SU-DHL-6 (cell line): ENCODE measurements around the gene ZDHHC11.
"Not testable (repeated sequence)": the region's sequence is repeated elsewhere in the genome, so short reads cannot be mapped to it uniquely, and the experiment has no call there.

Experiments
- H2AFZ ChIP-seq: fragments of 200-600 bp; sonication (generic); 2 replicates; pipeline ENCODE4 v1.6.1; 2014; ENCODE audit warnings: low read depth, mild to moderate bottlenecking, moderate library complexity, mixed read lengths, antibody characterized with exemption, low read length; ENCODE audit not compliant: severe bottlenecking
- H3F3A ChIP-seq: fragments of 200-600 bp; shearing (Covaris generic); 2 replicates; pipeline ENCODE4 v1.6.0; 2016; ENCODE audit warnings: antibody characterized with exemption, mild to moderate bottlenecking; ENCODE audit not compliant: insufficient read depth
- H3K27ac ChIP-seq: fragments of 200-600 bp; sonication (generic); 2 replicates; pipeline ENCODE4 v1.5.1; 2016; ENCODE audit warnings: low read depth, mild to moderate bottlenecking, low read length, moderate library complexity, mixed read lengths
- H3K27me3 ChIP-seq: fragments of 200-600 bp; sonication (generic), shearing (Covaris generic); 2 replicates; pipeline ENCODE4 v1.6.0; 2014; ENCODE audit warnings: mild to moderate bottlenecking, low read length
- H3K36me3 ChIP-seq: fragments of 200-600 bp; sonication (generic); 2 replicates; pipeline ENCODE4 v1.6.1; 2014; ENCODE audit warnings: mild to moderate bottlenecking, low read length, mixed read lengths
- H3K4me2 ChIP-seq: fragments of 300-600, 200-600 bp; shearing (Covaris generic), sonication (generic); 2 replicates; pipeline ENCODE4 v1.6.0; 2014; ENCODE audit warnings: low read length, low read depth, mild to moderate bottlenecking; ENCODE audit not compliant: poor library complexity, severe bottlenecking
- H3K4me3 ChIP-seq: fragments of 200-600 bp; sonication (generic); 2 replicates; pipeline ENCODE4 v1.5.1; 2014; ENCODE audit warnings: antibody characterized with exemption, low read length, mild to moderate bottlenecking, mixed read lengths; ENCODE audit not compliant: insufficient read depth, poor library complexity, severe bottlenecking
- H3K79me2 ChIP-seq: fragments of 200-600 bp; sonication (generic); 2 replicates; pipeline ENCODE4 v1.6.1; 2014; ENCODE audit warnings: mild to moderate bottlenecking, low read length, moderate library complexity; ENCODE audit not compliant: insufficient read depth
- H3K9ac ChIP-seq: fragments of 200-600 bp; sonication (generic); 2 replicates; pipeline ENCODE4 v1.7.0; 2014; ENCODE audit warnings: mild to moderate bottlenecking, low read length
- H3K9me2 ChIP-seq: fragments of 200-600 bp; sonication (generic); replicated peaks from 2 replicates; pipeline ENCODE4 v1.6.1; 2014; ENCODE audit warnings: low read length; ENCODE audit not compliant: insufficient read depth
- H3K9me3 ChIP-seq: fragments of 200-600 bp; sonication (generic); 2 replicates; pipeline ENCODE4 v1.6.1; 2014; ENCODE audit warnings: low read length, mixed read lengths; ENCODE audit not compliant: insufficient read depth
- H4K20me1 ChIP-seq: fragments of 200-600 bp; sonication (generic); 2 replicates; pipeline ENCODE4 v1.6.1; 2014; ENCODE audit warnings: low read depth, mild to moderate bottlenecking, antibody characterized with exemption, low read length, moderate library complexity, mixed read lengths
- CTCF ChIP-seq: fragments of 200-600 bp; sonication (generic); IDR thresholded peaks from one replicate; pipeline ENCODE4 v1.5.1; 2017; ENCODE audit warnings: antibody characterized with exemption, mild to moderate bottlenecking, low read length, moderate library complexity; ENCODE audit not compliant: insufficient read depth, poor library complexity, severe bottlenecking
- EZH2phosphoT487 ChIP-seq: fragments of 200-600 bp; sonication (generic), shearing (Covaris generic); conservative IDR thresholded peaks from 2 replicates; pipeline ENCODE4 v1.6.1; 2018; ENCODE audit warnings: mild to moderate bottlenecking, antibody characterized with exemption, low read length, moderate library complexity, mixed read lengths

The ZDHHC11 gene

GRCh38 chr5:747303-747844, 103.4 kb downstream of the ZDHHC11 start:
- not testable (repeated sequence) for H3K9me2 ChIP-seq

GRCh38 chr5:746258-746761, 104.5 kb downstream of the ZDHHC11 start:
- no peaks in the 10 kb centered on the region for H3K27me3 ChIP-seq
- no peak overlapping the region for H3K4me2 ChIP-seq
- no peak for TF ChIP-seq CTCF
- TF ChIP-seq EZH2phosphoT487, result no peak
- no peaks in the 10 kb centered on the region for H3K9me3 ChIP-seq
- H2AFZ ChIP-seq, result no peak overlapping the region
- H3K9ac ChIP-seq, result no peak overlapping the region
- H3K9me2 ChIP-seq, result no peaks in the 10 kb centered on the region
- no peaks in the 10 kb centered on the region for H3K79me2 ChIP-seq
- no peak overlapping the region for H3K4me3 ChIP-seq
- H3F3A ChIP-seq, result no peaks in the 10 kb centered on the region
- H4K20me1 ChIP-seq, result no peaks in the 10 kb centered on the region
- no peaks in the 10 kb centered on the region for H3K36me3 ChIP-seq
- no peak overlapping the region for H3K27ac ChIP-seq

More at GRCh38 chr5:747303-747844, 103.4 kb downstream of the ZDHHC11 start:
- not testable (repeated sequence) for H2AFZ ChIP-seq, H3F3A ChIP-seq, H3K27ac ChIP-seq, H3K9ac ChIP-seq, H3K4me2 ChIP-seq, H3K36me3 ChIP-seq, H3K4me3 ChIP-seq, H3K27me3 ChIP-seq, H3K9me3 ChIP-seq, H4K20me1 ChIP-seq, H3K79me2 ChIP-seq
